ENCODE data around the gene LTF. TPM values are rescaled to one million over a fixed set of nuclear protein-coding genes. Genes with fewer than 3 reads are reported as not detected.
"Not testable (repeated sequence)": the region's sequence is repeated elsewhere in the genome, so short reads cannot be mapped to it uniquely, and the experiment has no call there.

Gene LTF
- total and polyA plus RNA-seq, 4 experiments from 2014 or later = not detected

- no peak for DNase-seq
- H3K9me3 ChIP-seq (ENCODE audit: control insufficient read depth in 1 of 2, low read length in 2 of 2) = no peaks in the 10 kb centered on the region
- no peak overlapping the region for H3K4me3 ChIP-seq (ENCODE audit: low read length in 2 of 2)
- Mint-ChIP-seq H3K4me1 (peaks cover 0 to 3% (median 1%) of the 10 kb centered on the region in 4 donors), H3K9me3 (peaks cover 0 to 3% (median 0%) of the 10 kb centered on the region in 8 donors), H3K27me3 (no peaks in the 10 kb centered on the region), H3K4me3 (no peak overlapping the region), H3K27ac (no peak overlapping the region), H3K36me3 (peaks cover 0 to 3% of the 10 kb centered on the region in 2 donors)
- no peaks in the 10 kb centered on the region for H3K27me3 ChIP-seq (ENCODE audit: insufficient read depth, low read length)
- ChIA-PET CTCF (ENCODE audit: partially characterized antibody) (no interaction called here), POLR2A (ENCODE audit: partially characterized antibody) (no interaction called here)
- H3K4me1 ChIP-seq (ENCODE audit: insufficient read depth, low read length) = no peaks in the 10 kb centered on the region
- intact Hi-C loops (cut with micrococcal nuclease) = no loop called here
- H3K36me3 ChIP-seq (ENCODE audit: insufficient read depth, low read length) = no peaks in the 10 kb centered on the region
- H3K27ac ChIP-seq (ENCODE audit: low read depth, low read length) = no peak overlapping the region
These were observed 75.4 kb downstream of the LTF start for GRCh38 chr3:46389306-46389705.

DNA sequence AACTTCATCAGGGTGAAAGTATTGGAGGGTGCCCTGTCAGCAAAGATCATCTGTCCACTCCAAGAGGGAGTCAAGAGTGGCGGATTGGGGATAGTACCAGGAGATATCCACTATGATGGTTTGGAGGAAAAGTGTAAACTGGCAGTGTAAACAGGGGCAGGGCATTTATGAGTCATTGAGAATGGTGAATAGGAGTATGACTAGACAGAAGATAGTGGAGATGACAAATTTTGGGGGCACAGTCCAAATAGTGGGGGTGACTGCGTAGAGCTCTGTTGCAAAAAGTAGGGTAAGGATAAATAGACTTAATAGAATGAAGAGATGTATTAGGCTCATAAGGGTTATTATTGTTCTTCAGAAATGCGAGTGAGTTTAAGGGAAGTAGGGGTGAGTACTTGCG is 75.9 kb downstream of the LTF start:
- H3K27me3 ChIP-seq (ENCODE audit: insufficient read depth, low read length); H3K9me3 ChIP-seq (ENCODE audit: control insufficient read depth in 1 of 2, low read length in 2 of 2); H3K27ac Mint-ChIP-seq; H3K27ac ChIP-seq (ENCODE audit: low read depth, low read length); H3K4me1 Mint-ChIP-seq; H3K4me3 Mint-ChIP-seq; intact Hi-C loops (cut with micrococcal nuclease); H3K4me1 ChIP-seq (ENCODE audit: insufficient read depth, low read length); H3K27me3 Mint-ChIP-seq; H3K9me3 Mint-ChIP-seq; H3K36me3 ChIP-seq (ENCODE audit: insufficient read depth, low read length); POLR2A ChIA-PET (ENCODE audit: partially characterized antibody); H3K4me3 ChIP-seq (ENCODE audit: low read length in 2 of 2); DNase-seq; CTCF ChIA-PET (ENCODE audit: partially characterized antibody); H3K36me3 Mint-ChIP-seq: not testable (repeated sequence)

DNA sequence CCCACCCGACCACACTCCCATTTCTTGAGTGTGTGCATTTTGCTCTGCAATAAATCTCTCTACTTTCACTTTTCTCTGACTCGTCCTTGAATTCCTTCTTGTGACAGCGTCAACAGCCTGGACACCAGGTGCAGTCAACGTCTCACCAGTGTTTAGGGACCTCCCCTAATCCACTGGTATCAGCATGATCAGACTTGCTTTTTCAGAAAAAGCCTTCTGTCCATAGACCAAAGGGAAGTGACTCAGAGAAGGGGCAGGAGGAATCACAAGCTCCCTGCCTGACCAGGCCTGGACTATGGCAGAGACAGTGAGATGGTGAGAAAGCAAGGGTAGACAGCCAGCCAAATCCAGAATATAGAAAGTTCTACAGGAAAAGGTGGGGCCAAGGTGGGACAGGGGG is 78.5 kb downstream of the LTF start:
- Mint-ChIP-seq H3K27ac (peak overlapping the region in 1 of 7 donors; percentile 78), H3K9me3 (peaks cover 0 to 3% (median 0%) of the 10 kb centered on the region in 8 donors), H3K27me3 (no peaks in the 10 kb centered on the region), H3K4me3 (no peak overlapping the region), H3K4me1 (peaks cover 9 to 21% (median 12%) of the 10 kb centered on the region in 4 donors), H3K36me3 (peaks cover 0 to 3% of the 10 kb centered on the region in 2 donors)
- intact Hi-C loops (cut with micrococcal nuclease) = no loop called here
- Histone ChIP-seq H3K9me3 (ENCODE audit: control insufficient read depth in 1 of 2, low read length in 2 of 2) (no peaks in the 10 kb centered on the region), H3K27ac (ENCODE audit: low read depth, low read length) (no peak overlapping the region), H3K4me3 (ENCODE audit: low read length in 2 of 2) (no peak overlapping the region), H3K4me1 (ENCODE audit: insufficient read depth, low read length) (peaks cover 11% of the 10 kb centered on the region), H3K27me3 (ENCODE audit: insufficient read depth, low read length) (no peaks in the 10 kb centered on the region), H3K36me3 (ENCODE audit: insufficient read depth, low read length) (no peaks in the 10 kb centered on the region)
- POLR2A ChIA-PET (ENCODE audit: partially characterized antibody) = no interaction called here
- CTCF ChIA-PET (ENCODE audit: partially characterized antibody) = interaction anchor here (1.0 to 1.8 kb wide), 3 partner anchors 8 to 16 kb away, joined by 3 to 4 read pairs (median 4); partner anchors contain the start of gene CCR5
- DNase-seq = no peak

Other genes starting within 250 kb of the LTF start
- gene CCR3, start 222.4 kb downstream of the LTF start, total RNA-seq = under 1 TPM; 0.29 to 0.55 TPM
- gene CCR3, start 222.4 kb downstream of the LTF start, polyA plus RNA-seq = under 1 TPM in 1 of 2 donors, not detected in 1; 0.60 TPM
- 10 to 100 TPM; 16.3 to 18.4 TPM for gene CCR2, start 110.8 kb downstream of the LTF start, total RNA-seq
- 10 to 100 TPM; 39.7 to 64.7 TPM for gene CCR2, start 110.8 kb downstream of the LTF start, polyA plus RNA-seq
- gene CCR5, start 94.0 kb downstream of the LTF start, total RNA-seq = 1 to 10 TPM; 6.8 to 6.9 TPM
- 1 to 10 TPM in 1 of 2 donors, under 1 TPM in 1; 0.59 to 5.5 TPM for gene CCR5, start 94.0 kb downstream of the LTF start, polyA plus RNA-seq
- 1 to 10 TPM in 1 of 2 experiments, under 1 TPM in 1; 0.58 to 1.8 TPM for gene CCRL2, start 57.6 kb downstream of the LTF start, total RNA-seq
- under 1 TPM; 0.39 to 0.98 TPM for gene CCRL2, start 57.6 kb downstream of the LTF start, polyA plus RNA-seq
- not detected for gene RTP3, start 33.1 kb upstream of the LTF start, total RNA-seq
- gene RTP3, start 33.1 kb upstream of the LTF start, polyA plus RNA-seq = not detected
- gene LRRC2, start 101.4 kb upstream of the LTF start, total RNA-seq = 1 to 10 TPM in 1 of 2 experiments, under 1 TPM in 1; 0.50 to 1.0 TPM
- gene LRRC2, start 101.4 kb upstream of the LTF start, polyA plus RNA-seq = under 1 TPM in 1 of 2 donors, not detected in 1; 0.09 TPM
- gene FAM240A, start 147.6 kb upstream of the LTF start, total RNA-seq = not detected
- not detected for gene FAM240A, start 147.6 kb upstream of the LTF start, polyA plus RNA-seq
- gene ALS2CL, start 228.8 kb upstream of the LTF start, total RNA-seq = 10 to 100 TPM; 26.3 to 29.8 TPM
- gene ALS2CL, start 228.8 kb upstream of the LTF start, polyA plus RNA-seq = 1 to 10 TPM; 3.2 to 6.8 TPM
- gene TMIE, start 236.5 kb upstream of the LTF start, total RNA-seq = 1 to 10 TPM; 3.1 to 3.3 TPM
- 1 to 10 TPM in 1 of 2 donors, under 1 TPM in 1; 0.70 to 2.3 TPM for gene TMIE, start 236.5 kb upstream of the LTF start, polyA plus RNA-seq

Data from CD4-positive, alpha-beta memory T cell (primary cell).